ENCODE results near the gene CDCA3. TPM values are rescaled to one million over a fixed set of nuclear protein-coding genes. Genes with fewer than 3 reads are reported as not detected.

CDCA3 gene
- total RNA-seq, 4 donors from 2014 or later = 0.73 to 1.3 (median 0.90) TPM

GRCh38 chr12:6830999-6831398, 20.1 kb downstream of the CDCA3 start:
- H3K9me3 ChIP-seq = no peaks in the 10 kb centered on the region
- H3K36me3 ChIP-seq = no peaks in the 10 kb centered on the region
- H3K4me3 ChIP-seq (replicated peaks in 1 of 3) = no peak overlapping the region
- H3K4me1 ChIP-seq = peaks cover 8 to 17% of the 10 kb centered on the region in 2 donors
- WGBS, 2 donors = 91 to 94% methylated on average over 6 of the region's 6 CpGs
- H3K27ac ChIP-seq = no peak overlapping the region
- intact Hi-C loops (cut with DNase I) = loop anchor here (10.0 kb wide), 1 partner anchor 206 kb away; no protein-coding TSS in a partner anchor
- no peak for TF ChIP-seq POLR2A (IDR thresholded peaks at IDR 0.05)
- TF ChIP-seq CTCF (IDR thresholded peaks at IDR 0.05) = no peak
- DNase-seq = no peak
- H3K27me3 ChIP-seq = no peaks in the 10 kb centered on the region

- Histone ChIP-seq H3K4me1 (peaks cover 8 to 11% of the 10 kb centered on the region in 2 donors), H3K9me3 (no peaks in the 10 kb centered on the region), H3K4me3 (replicated peaks in 1 of 3) (no peak overlapping the region), H3K36me3 (no peaks in the 10 kb centered on the region), H3K27ac (no peak overlapping the region), H3K27me3 (no peaks in the 10 kb centered on the region)
- TF ChIP-seq CTCF (IDR thresholded peaks at IDR 0.05) (no peak), POLR2A (IDR thresholded peaks at IDR 0.05) (no peak)
- 82 to 93% methylated on average over 9 to 11 of the region's 11 CpGs for WGBS, 2 donors
- intact Hi-C loops (cut with DNase I) = loop anchor here (10.0 kb wide), 1 partner anchor 206 kb away; no protein-coding TSS in a partner anchor
- DNase-seq = no peak
These were observed 20.7 kb downstream of the CDCA3 start for GRCh38 chr12:6830286-6830890.

GRCh38 chr12:6829536-6830220, 21.4 kb downstream of the CDCA3 start:
- WGBS, 2 donors = 53 to 57% methylated on average over 10 to 16 of the region's 19 CpGs
- intact Hi-C loops (cut with DNase I) = loop anchor here (10.0 kb wide), 1 partner anchor 205 kb away; no protein-coding TSS in a partner anchor
- DNase-seq = no peak
- Histone ChIP-seq H3K9me3 (no peaks in the 10 kb centered on the region), H3K4me1 (peaks cover 8 to 11% of the 10 kb centered on the region in 2 donors), H3K27ac (peak overlapping the region in 2 of 3 donors; percentile 70 to 80), H3K27me3 (no peaks in the 10 kb centered on the region), H3K36me3 (no peaks in the 10 kb centered on the region), H3K4me3 (replicated peaks in 1 of 3) (peak overlapping the region in 2 of 3 donors; percentile 61 to 93)
- TF ChIP-seq CTCF (IDR thresholded peaks at IDR 0.05) (peak in 2 of 6 experiments; percentile 14 to 19), POLR2A (IDR thresholded peaks at IDR 0.05) (no peak)

GRCh38 chr12:6828781-6829535, 22.1 kb downstream of the CDCA3 start:
- peak overlapping the region; percentile 70 to 80 (median 73) for H3K27ac ChIP-seq
- peaks cover 8 to 11% of the 10 kb centered on the region in 2 donors for H3K4me1 ChIP-seq
- TF ChIP-seq POLR2A (IDR thresholded peaks at IDR 0.05) (peak in 1 of 2 donors; percentile 67), CTCF (IDR thresholded peaks at IDR 0.05) (peak in 1 of 6 experiments; percentile 4)
- H3K9me3 ChIP-seq = no peaks in the 10 kb centered on the region
- H3K27me3 ChIP-seq = no peaks in the 10 kb centered on the region
- WGBS, 2 donors = 1 to 2% methylated on average over 31 to 41 of the region's 71 CpGs
- H3K4me3 ChIP-seq (replicated peaks in 1 of 3) = peak overlapping the region; percentile 61 to 93 (median 88)
- peak; percentile 61 to 71 for DNase-seq
- no peaks in the 10 kb centered on the region for H3K36me3 ChIP-seq
- intact Hi-C loops (cut with DNase I) = no loop called here

All from thyroid gland (tissue), 4 donors.